Activated CD8-positive, alpha-beta memory T cell treated with anti-CD3 and anti-CD28 coated beads, Interleukin-2, amount 50 U/mL, for 1 hour (primary cell): ENCODE data around the gene FBXO21.

Experiments
- DNase-seq: peaks from one replicate; pipeline ENCODE4 v3.0.0-alpha.2; 2020; ENCODE audit errors: extremely low read depth

FBXO21 gene

DNA sequence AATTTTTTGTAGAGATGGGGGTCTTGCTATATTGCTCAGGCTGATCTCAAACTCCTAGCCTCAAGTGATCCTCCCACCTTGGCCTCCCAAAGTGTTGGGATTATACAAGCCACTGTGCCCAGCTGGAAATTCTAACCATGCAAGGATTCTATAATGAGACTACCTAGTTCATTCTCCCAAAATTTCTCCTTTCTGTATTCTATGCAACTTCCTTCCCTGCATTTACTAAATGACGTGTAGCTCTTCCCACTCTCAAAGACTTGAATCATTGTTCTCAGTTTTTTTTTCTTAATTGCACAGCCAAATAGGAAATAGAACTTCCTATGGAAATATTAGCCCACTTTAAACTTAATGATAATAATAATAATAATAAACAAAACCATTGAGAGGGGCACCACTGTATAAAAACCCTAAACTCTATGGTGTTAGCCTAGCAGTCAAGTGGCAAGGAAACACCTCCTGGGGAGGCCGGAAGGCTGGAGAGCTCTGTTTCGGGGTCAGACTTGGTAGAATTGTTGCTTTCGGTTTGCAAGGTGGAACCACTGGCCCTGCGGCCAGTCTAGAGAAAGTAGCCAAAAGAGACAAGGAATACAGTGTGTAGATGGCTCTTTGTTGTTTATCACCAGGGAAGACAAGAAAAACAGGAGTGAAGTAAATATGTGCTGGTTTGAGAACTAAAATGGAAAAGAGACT lies 51.1 kb downstream of the FBXO21 start:
- DNase-seq: no peak

DNA sequence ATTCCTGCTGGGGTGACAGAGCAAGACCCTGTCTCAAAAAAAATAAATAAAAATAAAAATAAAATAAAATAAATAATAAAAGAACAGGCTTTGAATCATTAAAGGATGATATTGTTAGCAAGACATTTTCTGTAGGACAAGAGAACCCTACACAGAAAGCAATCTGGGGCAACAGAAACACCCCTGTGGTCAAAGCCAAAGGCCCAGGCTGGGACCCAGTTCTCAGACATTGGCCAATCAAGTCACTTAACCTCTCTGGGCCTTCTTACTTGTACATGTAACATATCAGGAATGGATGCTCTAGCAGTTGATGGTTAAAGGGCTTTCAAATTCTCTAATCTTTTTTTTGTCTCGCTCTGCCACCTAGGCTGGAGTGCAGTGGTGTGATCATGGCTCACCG lies 55.5 kb downstream of the FBXO21 start:
- DNase-seq: no peak

DNA sequence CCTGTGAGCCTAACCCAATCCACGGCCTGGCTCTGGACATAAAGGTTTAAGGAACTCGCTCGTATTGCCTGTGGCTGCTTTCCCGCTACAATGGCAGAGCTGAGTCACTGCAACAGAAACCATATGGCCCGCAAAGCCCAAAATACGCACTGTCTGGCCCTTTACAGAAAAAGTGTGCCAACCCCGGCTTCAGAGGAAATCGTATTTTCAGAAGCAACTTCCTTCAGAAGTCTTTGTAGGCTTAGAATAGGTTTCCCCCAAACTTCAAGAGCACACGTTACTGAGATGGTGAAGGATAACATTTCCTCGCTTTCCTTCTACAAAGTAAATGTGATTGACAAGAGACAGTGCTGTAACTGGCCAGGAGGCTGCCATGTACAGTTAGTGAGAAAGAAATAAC lies 56.2 kb downstream of the FBXO21 start:
- peak; percentile 23 for DNase-seq

DNA sequence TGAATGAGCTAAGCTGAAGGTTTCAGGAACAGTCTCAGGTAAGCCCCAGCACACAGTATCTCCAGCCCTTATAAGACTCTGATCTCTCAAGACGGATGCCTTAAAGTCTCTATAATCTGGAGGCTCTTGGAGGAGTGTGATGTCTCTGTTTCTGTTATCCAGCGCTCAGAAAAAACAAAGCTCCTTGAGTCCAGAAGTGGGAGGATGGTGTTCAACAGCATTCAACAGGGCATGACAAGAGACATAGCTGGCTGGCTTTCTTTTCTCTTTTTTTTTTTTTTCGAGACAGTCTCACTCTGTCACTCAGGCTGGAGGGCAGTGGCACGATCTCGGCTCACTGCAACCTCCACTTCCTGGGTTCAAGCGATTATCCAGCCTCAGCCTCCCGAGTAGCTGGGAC lies 59.5 kb downstream of the FBXO21 start:
- DNase-seq: no peak

DNA sequence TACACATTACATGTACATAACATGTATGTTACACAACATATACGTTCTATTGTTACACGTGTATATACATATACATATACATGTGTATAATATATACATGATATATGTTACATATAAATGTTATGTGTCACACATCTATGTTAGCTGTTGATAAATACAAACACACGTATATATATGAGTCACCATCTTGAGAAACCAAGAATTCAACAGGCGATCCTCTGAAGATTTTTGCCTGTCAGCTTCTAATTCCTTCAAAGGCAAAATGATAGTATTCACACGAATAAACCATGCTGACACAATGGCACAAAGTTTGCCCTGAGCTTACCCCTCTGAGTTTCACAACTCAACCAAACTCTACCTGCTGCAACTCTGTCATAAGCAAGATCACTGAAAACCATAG lies 60.9 kb downstream of the FBXO21 start:
- no peak for DNase-seq

DNA sequence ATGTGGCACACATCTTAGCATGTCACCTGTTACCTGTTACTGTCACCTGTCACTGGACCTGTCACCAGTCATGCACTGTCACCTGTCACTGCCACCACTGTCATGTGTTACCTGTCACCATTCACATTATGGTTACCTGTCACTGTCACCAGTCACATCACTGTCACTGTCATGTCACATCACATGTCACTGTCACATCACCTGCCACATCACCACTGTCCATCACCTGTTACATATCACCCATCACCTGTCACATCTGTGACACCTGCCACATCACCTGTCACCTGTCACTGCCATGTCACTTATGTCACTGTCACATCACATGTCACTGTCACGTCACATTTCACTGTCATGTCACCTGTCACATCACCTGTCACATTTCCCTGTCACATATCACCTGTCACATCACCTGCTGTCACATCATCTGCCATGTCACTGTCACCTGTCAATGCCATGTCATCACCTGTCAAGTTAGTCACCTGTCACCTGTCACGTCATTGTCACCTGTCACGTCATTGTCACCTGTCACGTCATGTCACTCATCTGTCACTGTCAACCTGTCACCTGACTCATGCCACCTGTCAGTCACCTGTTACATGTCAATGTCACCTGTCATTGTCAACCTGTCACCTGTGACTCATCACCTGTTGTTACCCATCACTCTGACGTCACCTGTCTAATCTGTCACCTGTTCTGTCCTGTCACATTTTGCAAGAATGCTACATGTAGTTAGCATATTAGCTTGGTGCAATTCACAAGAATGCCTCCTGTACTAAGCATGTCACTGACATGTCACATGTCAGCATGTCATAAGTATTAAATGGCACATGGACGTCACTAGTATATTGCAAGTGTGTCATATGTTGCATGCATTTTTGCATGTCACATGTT lies 62.1 kb downstream of the FBXO21 start:
- DNase-seq: no peak

GRCh38 chr12:117126335-117126734 lies 63.9 kb downstream of the FBXO21 start:
- no peak for DNase-seq

DNA sequence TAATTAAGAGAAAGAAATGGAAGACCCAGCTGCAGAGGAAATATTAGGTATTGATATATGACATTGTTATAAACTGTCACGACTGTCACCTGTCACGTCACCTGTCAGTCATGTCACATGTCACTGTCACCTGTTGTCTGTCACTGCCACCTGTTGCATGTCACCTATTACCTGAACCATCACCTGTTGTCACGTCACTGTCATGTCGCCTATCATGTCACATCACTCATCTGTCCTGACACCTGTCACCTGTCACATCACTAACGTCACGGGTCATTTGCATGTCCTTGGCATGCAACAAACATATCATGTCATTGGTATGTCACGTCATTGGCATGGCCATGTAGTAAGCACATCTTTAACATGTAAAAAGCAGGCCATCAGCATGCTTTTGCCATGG lies 64.5 kb downstream of the FBXO21 start:
- no peak for DNase-seq

DNA sequence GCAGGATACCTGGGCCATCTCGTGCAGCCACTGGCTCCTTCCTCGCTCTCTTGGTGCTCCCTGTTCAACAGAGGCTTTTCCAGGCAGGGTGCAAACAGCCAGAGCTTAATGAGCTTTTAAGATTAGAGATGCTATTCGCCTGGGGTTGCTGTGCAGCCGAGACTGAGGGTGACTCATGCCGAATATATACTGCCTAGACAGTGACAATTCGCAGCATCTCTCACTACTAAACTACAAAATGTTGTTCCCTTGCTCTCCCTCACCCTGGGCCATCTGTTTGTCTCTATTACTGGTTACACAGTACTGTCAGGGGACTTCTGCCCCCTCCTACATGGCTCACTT lies 65.0 kb downstream of the FBXO21 start:
- DNase-seq: no peak

DNA sequence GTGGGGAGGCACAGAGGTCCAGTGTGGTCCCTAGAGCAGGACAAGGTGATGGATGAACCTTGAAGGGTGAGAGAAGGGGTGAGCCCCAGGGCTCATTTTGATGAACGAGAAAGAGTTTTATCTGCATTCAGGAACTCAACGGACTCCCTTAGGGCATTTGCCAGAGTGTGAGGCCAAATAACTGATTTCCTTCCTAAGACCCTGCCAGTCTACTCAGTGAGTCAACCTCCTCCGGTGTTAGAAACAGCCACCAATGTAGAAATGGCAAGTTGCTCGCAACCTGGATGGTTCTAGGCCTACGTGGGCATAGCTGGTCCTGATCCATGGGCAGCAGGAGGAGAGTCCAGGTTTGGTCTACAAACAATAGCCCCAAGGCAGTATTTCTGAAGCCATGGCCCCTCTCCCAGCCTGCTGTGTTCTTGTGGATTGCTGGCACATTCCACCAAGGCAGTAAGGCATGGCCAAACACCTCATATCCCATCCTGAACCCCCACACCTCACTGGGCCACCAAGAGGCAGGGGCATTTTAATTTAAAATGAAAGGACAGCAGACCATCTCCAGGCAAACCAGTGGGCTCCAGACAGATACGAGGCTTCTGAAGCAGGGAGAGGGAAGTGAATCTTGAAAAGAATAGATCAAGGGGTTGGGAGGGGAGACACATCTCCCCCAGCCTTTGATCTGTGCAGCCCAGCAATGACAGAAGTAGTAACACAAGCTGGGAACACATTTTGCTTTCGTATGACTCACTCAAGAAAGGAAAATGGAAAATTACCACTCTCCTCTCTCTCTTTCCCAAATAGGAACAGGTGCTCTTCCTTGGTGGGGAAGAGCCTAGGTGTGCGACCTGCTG lies 65.6 kb downstream of the FBXO21 start:
- no peak for DNase-seq

DNA sequence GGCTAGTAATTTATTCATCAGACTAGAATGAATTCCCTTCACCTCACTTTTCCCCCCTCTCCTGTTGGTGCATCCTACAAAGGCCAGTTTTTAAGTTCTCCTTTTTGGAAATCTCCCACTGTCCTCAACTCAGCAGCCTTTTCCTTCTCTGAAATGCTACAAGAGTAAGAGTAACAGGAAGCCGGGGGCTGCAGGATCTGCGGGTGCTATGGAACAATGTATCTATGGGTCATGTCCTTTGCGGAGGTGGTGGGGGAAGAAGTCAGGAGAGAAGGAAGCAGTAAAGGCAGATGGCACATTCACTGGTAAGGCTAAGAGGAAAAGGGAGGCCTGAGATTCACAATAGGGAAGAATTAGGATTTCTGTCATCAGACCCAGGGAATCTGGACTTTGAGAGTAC lies 68.8 kb downstream of the FBXO21 start:
- no peak for DNase-seq

GRCh38 chr12:117120787-117121186 lies 69.5 kb downstream of the FBXO21 start:
- DNase-seq: no peak

DNA sequence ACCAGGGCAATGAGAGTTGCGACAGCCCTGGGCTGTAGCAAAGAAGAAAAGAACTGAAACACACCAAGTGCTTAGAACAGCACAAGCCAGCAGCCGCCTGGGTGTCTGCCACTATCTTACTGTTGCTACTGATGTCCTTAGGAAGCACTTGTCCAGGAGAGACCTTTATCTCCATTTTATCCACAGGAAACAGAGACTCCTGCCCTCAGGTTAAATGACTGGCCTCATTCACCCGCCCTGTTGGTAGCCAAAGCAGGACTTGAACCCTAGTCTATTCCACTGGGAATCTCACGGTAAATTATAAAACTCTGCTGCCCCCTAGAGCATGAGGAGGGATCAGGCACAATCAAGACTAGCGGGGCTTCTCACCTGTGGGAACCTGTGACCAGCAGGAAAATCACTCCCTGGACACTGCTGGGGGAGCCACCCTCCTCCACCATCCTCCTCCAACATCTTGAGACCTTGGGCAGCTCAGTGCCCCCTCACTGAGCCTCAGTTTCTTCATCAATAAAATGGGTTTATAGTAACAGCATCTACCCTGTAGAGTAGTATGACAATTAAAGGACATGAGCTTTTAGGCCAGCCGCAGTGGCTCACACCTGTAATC lies 70.6 kb downstream of the FBXO21 start:
- DNase-seq: no peak

DNA sequence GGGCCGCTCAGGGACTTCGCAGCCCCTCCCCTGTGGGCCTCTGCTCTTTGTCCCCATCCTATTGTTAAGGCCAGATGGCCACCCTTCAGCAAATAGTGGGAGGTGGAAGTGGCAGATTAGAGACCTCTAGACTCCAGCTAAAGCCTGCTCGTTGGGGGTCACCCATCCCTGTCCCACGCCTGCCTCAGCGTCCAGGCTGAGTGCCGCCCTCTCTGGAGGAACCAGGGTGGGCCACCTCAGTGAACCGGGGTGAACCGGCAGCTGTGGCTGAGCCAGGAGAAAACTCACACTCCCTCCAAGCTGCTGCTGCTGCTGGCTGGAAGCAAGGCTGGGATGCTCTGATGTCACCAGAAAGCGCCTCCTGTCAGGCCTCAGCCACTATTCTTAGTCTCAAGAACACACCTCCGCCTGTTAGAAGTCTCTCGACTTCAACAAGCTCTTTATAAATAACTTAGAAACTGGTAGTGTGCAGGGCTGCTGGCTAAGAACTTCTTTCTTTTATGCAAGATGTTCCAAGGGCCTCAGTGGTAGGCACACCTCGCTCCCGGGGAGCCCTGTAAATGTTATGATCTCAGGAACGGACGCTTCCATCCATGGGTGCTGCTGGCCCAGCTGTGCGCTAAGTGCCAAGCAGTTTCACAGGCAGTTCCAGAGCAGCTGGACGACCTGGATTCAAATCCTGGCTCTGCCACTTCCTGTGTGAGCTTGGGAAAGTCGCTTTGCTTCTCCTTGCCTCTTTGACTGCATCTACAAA lies 71.3 kb downstream of the FBXO21 start:
- DNase-seq: no peak

DNA sequence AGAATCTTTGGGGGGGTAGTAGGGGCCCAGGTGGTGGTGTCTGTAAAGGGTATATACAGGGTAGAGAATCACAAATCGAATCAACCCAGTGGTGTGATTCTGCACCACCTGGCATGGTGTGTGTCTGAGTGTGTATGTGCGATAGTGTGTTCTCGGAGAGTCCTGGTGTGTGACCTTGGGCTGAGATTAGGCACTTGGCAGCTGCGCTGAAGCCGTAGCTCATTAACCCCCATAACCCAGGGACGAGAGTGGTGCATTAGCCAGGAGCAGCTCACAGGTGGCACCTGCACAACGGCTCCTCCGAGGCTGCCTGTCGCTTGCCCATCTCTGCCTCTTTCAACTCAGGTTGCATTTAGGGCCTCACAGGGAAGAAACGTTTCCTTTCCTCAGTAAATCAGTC lies 75.5 kb downstream of the FBXO21 start:
- no peak for DNase-seq

DNA sequence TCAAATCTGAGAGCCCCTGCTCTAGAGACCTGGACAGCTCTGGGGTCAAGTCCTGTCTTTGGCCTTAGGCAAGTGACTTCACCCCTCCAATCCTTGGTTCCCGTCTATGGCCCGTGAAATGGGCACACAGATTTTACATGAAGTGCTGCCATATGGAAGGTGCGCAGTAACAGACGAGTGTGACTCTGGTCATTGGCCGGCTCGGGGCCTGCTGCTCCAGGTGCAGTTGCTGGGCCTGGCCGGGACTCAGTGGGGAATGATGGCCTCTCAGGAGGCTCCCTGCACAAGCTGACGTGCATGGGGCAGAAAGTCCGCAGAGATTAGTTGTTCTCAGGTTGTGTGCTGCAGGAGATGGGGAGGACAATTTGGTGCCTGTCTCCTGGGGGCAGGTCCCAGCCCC lies 77.0 kb downstream of the FBXO21 start:
- DNase-seq: no peak

DNA sequence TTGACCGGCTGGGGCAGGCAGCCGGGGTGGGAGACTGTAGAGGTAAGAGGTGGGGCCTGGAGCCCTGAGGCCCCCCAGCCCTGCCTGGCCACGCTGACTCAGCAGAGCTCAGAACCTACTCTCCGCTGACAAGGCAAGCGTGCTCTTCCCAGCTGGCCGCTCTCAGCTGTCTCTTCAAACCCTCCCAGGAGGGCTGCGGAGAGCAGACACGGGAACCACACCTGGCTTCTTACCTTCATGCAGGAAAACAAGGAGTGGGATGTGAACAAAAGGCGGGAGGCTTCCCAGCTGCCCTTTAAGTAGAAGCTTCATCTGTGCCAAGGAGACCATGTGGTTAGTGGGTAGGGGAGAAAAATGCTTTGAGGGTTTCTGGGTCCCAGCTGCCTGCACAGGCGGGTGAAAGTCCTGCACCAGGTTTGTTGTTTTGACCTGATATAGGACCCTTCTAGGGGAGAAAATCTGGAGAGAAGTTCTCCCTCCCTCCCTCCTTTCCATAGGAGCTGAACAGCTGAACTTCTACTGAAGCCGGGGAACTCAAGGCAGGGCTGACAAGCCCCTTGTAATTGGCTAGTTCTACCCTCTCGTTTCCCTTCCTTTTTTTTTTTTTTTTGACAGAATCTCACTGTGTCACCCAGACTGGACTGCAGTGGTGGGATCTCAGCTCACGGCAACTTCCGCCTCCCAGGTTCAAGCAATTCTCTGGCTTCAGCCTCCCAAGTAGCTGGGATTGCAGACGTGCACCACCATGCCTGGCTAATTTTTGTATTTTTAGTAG lies 78.3 kb downstream of the FBXO21 start:
- DNase-seq: no peak

DNA sequence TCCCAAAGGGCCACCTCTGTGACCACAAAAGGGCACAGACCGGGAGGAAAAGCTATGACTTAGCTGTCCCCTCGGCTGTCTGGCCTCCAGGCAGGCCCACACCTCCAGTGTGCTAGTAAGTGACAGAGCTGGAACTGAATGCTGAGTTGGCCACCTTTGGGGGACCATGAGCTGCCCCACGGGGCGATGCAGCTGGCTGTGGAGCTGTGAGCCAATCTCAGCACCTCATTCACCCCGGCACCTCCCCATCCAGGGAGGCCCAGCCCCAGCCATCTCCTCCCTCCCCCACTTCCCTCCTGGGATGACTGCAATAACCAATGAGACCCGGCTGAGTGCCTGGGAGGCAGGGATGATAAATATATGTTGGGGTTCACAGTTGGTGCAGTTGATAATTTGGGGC lies 78.9 kb downstream of the FBXO21 start:
- DNase-seq: no peak

DNA sequence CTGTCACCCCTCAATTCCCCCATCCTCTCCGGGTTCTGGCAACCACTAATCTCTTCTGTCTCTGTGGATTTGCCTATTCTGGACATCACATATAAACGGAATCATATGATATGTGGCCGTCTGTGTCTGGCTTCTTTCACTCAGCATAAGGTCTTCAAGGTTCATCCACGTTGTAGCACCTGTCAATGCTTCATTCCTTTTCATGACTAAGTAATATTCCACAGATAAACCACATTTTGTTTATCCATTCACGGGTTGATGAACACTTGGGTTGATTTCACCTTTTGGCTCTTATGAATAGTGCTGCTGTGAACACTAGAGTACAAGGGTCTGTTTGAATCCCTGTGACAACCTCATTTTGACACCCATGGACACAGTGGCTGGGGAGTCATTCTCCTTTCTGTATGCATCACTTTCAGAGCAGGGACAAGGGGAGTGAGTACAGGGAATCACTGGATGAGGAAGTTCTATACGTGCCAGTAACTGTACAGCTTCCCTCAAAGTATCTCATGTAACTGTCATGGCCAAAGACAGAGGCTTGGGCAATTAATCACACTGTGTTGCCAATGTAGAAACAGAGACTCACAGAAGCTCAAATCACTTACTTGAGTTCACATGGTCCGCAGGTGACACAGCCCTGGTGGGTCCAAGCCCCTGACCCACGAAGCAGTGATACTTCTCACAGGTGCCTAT lies 80.2 kb downstream of the FBXO21 start:
- DNase-seq: no peak

GRCh38 chr12:117105902-117106301 lies 84.4 kb downstream of the FBXO21 start:
- DNase-seq: no peak
